Prostate gland (tissue), 2 donors: Measurements from ENCODE around the gene INPP4B.

Experiments
- POLR2A ChIP-seq: fragments of 450-650 bp; IDR thresholded peaks from one replicate; pipeline ENCODE4 v1.6.1; 2016; ENCODE audit warnings: antibody characterized with exemption, mild to moderate bottlenecking
- POLR2AphosphoS5 ChIP-seq: sonication (generic); formaldehyde crosslinking; IDR thresholded peaks from one replicate; pipeline ENCODE4 v1.6.1; 2017; ENCODE audit warnings: antibody characterized with exemption
- TF ChIP-seq, protein P1 (sequence below), 4 experiments: fragments of 200-600 bp in 2 of 4; fragments of 450-650 bp in 2 of 4; sonication (generic) in 2 of 4; IDR thresholded peaks; 1 replicate in 3 of 4; 2 replicates in 1 of 4; pipeline ENCODE4 v1.5.1; 2016 to 2019; ENCODE audit warnings: antibody characterized with exemption in 4 of 4, mild to moderate bottlenecking in 2 of 4, moderate library complexity in 2 of 4

- TF ChIP-seq, protein P1, sequence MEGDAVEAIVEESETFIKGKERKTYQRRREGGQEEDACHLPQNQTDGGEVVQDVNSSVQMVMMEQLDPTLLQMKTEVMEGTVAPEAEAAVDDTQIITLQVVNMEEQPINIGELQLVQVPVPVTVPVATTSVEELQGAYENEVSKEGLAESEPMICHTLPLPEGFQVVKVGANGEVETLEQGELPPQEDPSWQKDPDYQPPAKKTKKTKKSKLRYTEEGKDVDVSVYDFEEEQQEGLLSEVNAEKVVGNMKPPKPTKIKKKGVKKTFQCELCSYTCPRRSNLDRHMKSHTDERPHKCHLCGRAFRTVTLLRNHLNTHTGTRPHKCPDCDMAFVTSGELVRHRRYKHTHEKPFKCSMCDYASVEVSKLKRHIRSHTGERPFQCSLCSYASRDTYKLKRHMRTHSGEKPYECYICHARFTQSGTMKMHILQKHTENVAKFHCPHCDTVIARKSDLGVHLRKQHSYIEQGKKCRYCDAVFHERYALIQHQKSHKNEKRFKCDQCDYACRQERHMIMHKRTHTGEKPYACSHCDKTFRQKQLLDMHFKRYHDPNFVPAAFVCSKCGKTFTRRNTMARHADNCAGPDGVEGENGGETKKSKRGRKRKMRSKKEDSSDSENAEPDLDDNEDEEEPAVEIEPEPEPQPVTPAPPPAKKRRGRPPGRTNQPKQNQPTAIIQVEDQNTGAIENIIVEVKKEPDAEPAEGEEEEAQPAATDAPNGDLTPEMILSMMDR (IDR thresholded peaks at IDR 0.05): no peak
- no peak for TF ChIP-seq POLR2A
- TF ChIP-seq POLR2AphosphoS5: no peak
Observed at GRCh38 chr4:142265946-142266345, 580.2 kb downstream of the INPP4B start.
